K562 (cell line): ENCODE data around the gene PTH1R. TPM values are rescaled to one million over a fixed set of nuclear protein-coding genes. Genes with fewer than 3 reads are reported as not detected.
A peak's percentile ranks its signal among the peaks of the same experiment; 100 is the strongest.

Experiments
- CHD4 ChIP-seq: fragments of 200-600 bp; sonication (generic); IDR thresholded peaks from 3 replicates; pipeline ENCODE4 v1.6.1; 2012; ENCODE audit warnings: low read depth, mild to moderate bottlenecking, mixed read lengths, low read length, inconsistent platforms; ENCODE audit not compliant: insufficient read depth, insufficient replicate concordance, poor library complexity, severe bottlenecking
- CTCF ChIP-seq, 3 experiments: IDR thresholded peaks in 2 of 3; conservative IDR thresholded peaks in 1 of 3; 2 replicates each; pipeline ENCODE4 v1.5.1; 2011 to 2012; ENCODE audit warnings: low read length in 3 of 3, mild to moderate bottlenecking in 3 of 3, control low read depth in 2 of 3, improper control_type of control experiment in 1 of 3, inconsistent platforms in 1 of 3, low read depth in 1 of 3, mixed read lengths in 1 of 3, moderate library complexity in 1 of 3; ENCODE audit not compliant: insufficient read depth in 2 of 3
- DEAF1 ChIP-seq: fragments of 450-650 bp; formaldehyde crosslinking; IDR thresholded peaks from 2 replicates; pipeline ENCODE4 v1.4.0; 2020; ENCODE audit warnings: mild to moderate bottlenecking, moderate library complexity
- KAT2B ChIP-seq: IDR thresholded peaks from one replicate; pipeline ENCODE4 v1.6.1; 2012; ENCODE audit warnings: low read depth, mild to moderate bottlenecking, control low read depth, inconsistent platforms, low read length, moderate library complexity
- RAD21 ChIP-seq, 2 experiments: fragments of 250-450 bp in 1 of 2; fragments of 450-650 bp in 1 of 2; sonication (Bioruptor Pico) in 1 of 2; formaldehyde crosslinking in 1 of 2; IDR thresholded peaks in 1 of 2; conservative IDR thresholded peaks in 1 of 2; 2 replicates each; pipeline versions ENCODE4 v1.4.0 to v1.8.0; 2020 to 2022; ENCODE audit warnings: mild to moderate bottlenecking in 2 of 2, moderate library complexity in 1 of 2
- REST ChIP-seq, 2 experiments: fragments of 450-650 bp; formaldehyde crosslinking in 1 of 2; IDR thresholded peaks; 2 replicates each; pipeline versions ENCODE4 v1.4.0 to v1.6.1; 2014 to 2020; ENCODE audit warnings: mild to moderate bottlenecking in 2 of 2, borderline replicate concordance in 1 of 2, low read depth in 1 of 2
- XRCC5 ChIP-seq: fragments of 200-400 bp; formaldehyde crosslinking; IDR thresholded peaks from 2 replicates; pipeline ENCODE4 v1.6.1; 2017; ENCODE audit warnings: low read depth, mild to moderate bottlenecking, low read length
- ZNF274 ChIP-seq: IDR thresholded peaks from 2 replicates; pipeline ENCODE4 v1.6.1; 2011; ENCODE audit warnings: low read depth, mild to moderate bottlenecking, low read length, moderate library complexity, borderline replicate concordance
- ZNF699 ChIP-seq: fragments of 250-450 bp; sonication (Bioruptor Pico); IDR thresholded peaks from 2 replicates; pipeline ENCODE4 v1.8.0; 2021; ENCODE audit warnings: mild to moderate bottlenecking, moderate library complexity; ENCODE audit not compliant: insufficient replicate concordance
- polyA plus RNA-seq, 8 experiments: library from polyadenylated mRNA; depleted of rRNA in 4 of 8; stranded (reverse) in 5 of 8; unstranded in 3 of 8; fragments of >200 nt; fragmentation: Nextera tagmentation in 2 of 8; fragmentation: Illumina TruSeq in 1 of 8; extraction: Ambion mirVana in 2 of 8; extraction: Trizol in 1 of 8; gene quantifications; 2 replicates each; pipeline versions ENCODE4 v1.2.1 to v1.2.3, GENCODE V29; 2011 to 2014; ENCODE audit warnings: inconsistent platforms in 1 of 8, missing spikeins in 1 of 8
- total RNA-seq, 7 experiments: library from RNA; depleted of rRNA in 6 of 7; stranded (reverse); fragments of >200 nt in 6 of 7; fragmentation: Illumina TruSeq in 2 of 7; extraction: Trizol in 2 of 7; gene quantifications; 2 replicates each; pipeline versions ENCODE4 v1.2.1 to v1.2.3, GENCODE V29; 2011 to 2021; ENCODE audit warnings: low replicate concordance in 1 of 7

PTH1R gene
- total and polyA plus RNA-seq, 9 of the 15 experiments (the other 6 are each of a cell fraction or from before 2014, with no cell fraction given): not detected

GRCh38 chr3:46866720-46867549 is 10.6 kb upstream of the PTH1R start (continued):
- TF ChIP-seq REST (IDR thresholded peaks at IDR 0.05; ENCODE audit: borderline replicate concordance) (peak; percentile 73), REST (CRISPR knock-in tag; IDR thresholded peaks at IDR 0.05; ENCODE audit: low read depth) (no peak), XRCC5 (0 out of 2 replicates have a peak, but pooled peaks have one; percentile 57), CTCF (IDR thresholded peaks at IDR 0.05 in 2 of 3, conservative IDR thresholded peaks at IDR 0.05 in 1 of 3; ENCODE audit: insufficient read depth in 2 of 3, low read depth in 1 of 3, low read length in 3 of 3) (peak; percentile 95 to 96 (median 96)), DEAF1 (peak; percentile 69), KAT2B (no peak), ZNF699 (CRISPR knock-in tag) (no peak), RAD21 (CRISPR knock-in tag; conservative IDR thresholded peaks at IDR 0.05 in 1 of 2, IDR thresholded peaks at IDR 0.05 in 1 of 2) (peak; percentile 76 to 89), ZNF274 (no peak), CHD4 (no peak)
